Umbilical cord (tissue), 2 donors: ENCODE measurements around the gene KIFC1. TPM values are rescaled to one million over a fixed set of nuclear protein-coding genes. Genes with fewer than 3 reads are reported as not detected.
"Not testable (repeated sequence)": the region's sequence is repeated elsewhere in the genome, so short reads cannot be mapped to it uniquely, and the experiment has no call there.

Experiments
- DNase-seq: peaks from one replicate; pipeline ENCODE4 v3.0.0-alpha.2; 2015; ENCODE audit warnings: low spot score
- total RNA-seq: library from RNA; depleted of rRNA; stranded (reverse); fragments of >200 nt; gene quantifications from one replicate; pipeline ENCODE4 v1.2.3, GENCODE V29; 2014; ENCODE audit warnings: low replicate concordance; ENCODE audit not compliant: insufficient read depth

KIFC1 gene
- total RNA-seq = 7.5 TPM

DNA sequence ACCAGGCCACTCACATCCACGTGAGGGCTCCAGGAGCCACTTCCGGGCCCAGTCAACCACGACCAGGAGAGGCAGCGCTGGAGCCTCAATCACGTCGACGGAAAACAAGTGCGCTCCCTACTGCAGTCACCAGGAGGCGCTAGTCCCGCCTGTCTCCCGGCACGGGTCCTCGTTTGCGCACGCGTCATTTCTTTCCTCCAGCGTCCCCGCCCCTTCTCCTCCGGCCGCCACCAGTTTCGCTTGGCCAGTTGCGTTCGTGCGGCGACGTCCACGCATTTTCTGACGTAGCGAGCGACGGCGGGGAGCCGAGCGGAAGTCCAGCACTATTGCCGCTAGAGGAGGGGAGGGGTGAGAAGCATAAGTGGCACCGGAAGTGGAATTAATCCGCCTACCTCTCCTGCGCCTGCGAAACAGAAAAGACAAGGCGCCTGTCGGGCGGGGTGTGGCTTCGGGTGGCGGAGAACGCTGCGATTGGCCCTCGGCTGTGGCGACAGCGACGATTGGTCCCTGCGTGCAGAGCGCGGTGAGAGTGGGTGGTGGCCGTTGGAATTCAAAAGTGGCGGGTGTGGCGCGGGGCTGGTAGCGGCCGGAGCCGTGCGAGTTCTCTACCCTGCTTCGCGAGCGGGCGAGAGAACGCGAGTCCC lies at the start of gene KIFC1:
TSS of gene KIFC1 (plus strand) at position 546 of the 644 bp plus-strand sequence. CDS start 163 bp downstream, outside the sequence.
- peak; percentile 100 for DNase-seq

GRCh38 chr6:33343606-33343952 lies 48.0 kb upstream of the KIFC1 start:
- not testable (repeated sequence) for DNase-seq

DNA sequence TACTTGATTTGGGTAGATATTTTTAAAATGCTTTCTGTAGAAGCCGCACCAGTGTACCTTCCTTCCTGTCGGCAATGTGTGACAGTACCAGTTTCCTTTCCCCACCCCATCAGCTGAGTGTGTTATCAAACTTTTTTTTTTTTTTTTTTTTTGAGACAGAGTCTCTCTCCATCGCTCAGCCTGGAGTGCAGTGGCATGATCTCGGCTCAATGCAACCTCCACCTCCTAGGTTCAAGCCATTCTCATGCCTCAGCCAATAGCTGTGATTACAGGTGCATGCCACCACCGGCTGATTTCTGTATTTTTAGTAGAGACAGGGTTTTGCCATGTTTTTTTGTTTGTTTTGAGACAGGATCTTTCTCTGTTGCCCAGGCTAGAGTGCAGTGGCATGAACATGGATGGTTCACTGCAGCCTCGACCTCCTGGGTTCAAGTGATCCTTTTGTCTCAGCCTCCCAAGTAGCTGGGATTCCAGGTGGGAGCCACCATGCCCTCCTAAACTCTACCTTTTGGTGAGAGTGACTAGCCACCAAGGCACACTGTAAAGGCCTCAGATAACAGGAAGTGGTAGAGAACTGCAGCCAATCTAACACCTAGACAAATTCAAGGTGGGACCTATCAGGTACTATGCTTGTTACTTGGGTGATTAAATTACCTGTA lies 47.5 kb upstream of the KIFC1 start:
- DNase-seq = no peak

- peak; percentile 85 for DNase-seq
Observed at GRCh38 chr6:33344701-33345697, 46.6 kb upstream of the KIFC1 start.

- DNase-seq = not testable (repeated sequence)
Observed at GRCh38 chr6:33346972-33347371, 44.7 kb upstream of the KIFC1 start.

DNA sequence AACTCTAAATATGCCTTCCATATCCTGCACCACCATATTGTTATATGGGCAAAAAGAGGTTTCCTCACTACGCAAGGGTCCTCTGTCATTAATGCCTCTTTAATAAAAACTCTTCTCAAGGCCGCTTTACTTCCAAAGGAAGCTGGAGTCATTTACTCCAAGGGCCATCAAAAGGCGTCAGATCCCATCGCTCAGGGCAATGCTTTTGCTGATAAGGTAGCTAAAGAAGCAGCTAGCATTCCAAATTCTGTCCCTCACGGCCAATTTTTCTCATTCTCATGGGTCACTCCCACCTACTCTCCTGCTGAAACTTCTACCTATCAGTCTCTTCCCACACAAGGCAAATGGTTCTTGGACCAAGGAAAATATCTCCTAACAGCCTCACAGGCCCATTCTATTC lies 43.8 kb upstream of the KIFC1 start:
- no peak for DNase-seq

- DNase-seq = not testable (repeated sequence)
Observed at GRCh38 chr6:33355860-33356259, 35.8 kb upstream of the KIFC1 start.

DNA sequence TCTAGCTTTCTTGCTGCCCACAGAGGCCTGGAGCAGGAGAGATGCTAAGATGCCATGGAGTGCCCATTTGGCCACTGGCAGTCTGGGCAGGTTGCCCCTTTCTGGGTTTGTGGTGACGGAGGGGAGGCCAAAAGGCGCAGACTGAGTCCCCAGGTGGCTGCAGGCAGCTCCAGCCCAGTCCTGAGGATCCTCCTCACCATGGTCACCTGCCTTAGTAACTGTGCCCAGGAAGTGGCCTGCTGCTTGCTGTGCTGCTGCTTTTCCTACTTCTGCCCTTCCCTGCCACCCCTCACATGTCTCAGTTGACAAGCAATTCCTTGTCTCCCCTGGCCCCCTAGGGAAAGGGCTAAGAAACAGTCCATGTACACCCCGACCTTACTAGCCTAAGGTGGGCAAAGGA lies 35.3 kb upstream of the KIFC1 start:
- no peak for DNase-seq

- DNase-seq = not testable (repeated sequence)
Observed at GRCh38 chr6:33357160-33357871, 34.3 kb upstream of the KIFC1 start.

DNA sequence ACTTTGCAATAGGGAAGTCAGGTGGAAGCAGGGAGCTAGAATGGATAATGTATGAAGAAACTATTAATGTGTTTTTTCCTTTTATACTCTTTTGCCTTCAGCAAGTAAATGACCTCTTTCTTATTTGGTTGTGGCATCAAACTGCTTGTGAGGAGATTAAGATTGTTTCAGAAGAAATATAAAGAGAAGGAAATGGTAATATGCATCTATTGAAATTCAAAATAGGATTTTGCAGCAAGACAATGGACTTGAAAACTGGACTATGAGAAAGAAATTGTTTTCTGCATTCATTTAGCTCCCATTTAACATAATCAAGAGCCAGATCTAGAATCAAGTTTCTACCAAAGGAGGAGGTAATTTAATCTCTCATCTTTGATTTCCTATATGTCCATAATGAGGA lies 32.3 kb upstream of the KIFC1 start:
- DNase-seq = no peak

- DNase-seq = not testable (repeated sequence)
Observed at GRCh38 chr6:33363486-33363885, 28.1 kb upstream of the KIFC1 start.

- peak; percentile 21 for DNase-seq
Observed at GRCh38 chr6:33364475-33365205, 27.0 kb upstream of the KIFC1 start.

- not testable (repeated sequence) for DNase-seq
Observed at GRCh38 chr6:33365206-33365971, 26.2 kb upstream of the KIFC1 start.

DNA sequence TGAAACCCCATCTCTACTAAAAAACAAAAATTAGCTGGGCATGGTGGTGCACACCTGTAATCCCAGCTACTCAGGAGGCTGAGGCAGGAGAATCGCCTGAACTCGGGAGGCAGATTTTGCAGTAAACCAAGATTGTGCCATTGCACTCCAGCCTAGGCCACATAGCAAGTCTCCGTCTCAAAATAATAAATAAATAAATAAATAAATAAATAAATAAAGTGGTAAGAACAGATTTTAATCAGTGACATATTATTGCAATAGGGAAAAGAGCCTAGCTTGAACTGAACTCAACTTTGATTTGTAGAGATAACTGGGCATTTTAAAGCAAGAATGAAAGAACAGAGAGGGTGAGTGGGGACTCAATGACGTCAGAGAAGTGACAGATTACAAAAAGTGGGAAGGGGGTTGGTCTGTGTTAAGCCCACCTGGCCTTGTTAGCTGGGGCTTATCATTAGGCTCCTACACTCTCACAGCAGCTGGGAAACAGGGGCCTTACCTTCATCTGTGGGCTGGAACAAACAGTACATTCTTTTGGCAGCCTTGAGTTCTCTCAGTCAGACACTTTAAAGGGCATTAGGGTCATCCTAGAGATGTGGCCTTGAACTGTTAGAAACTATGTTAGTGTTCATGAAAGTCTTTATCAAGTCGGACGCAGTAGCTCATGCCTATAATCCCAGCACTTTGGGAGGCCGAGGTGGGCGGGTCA lies 24.5 kb upstream of the KIFC1 start:
- no peak for DNase-seq

- not testable (repeated sequence) for DNase-seq
Observed at GRCh38 chr6:33367715-33368025, 24.0 kb upstream of the KIFC1 start.

DNA sequence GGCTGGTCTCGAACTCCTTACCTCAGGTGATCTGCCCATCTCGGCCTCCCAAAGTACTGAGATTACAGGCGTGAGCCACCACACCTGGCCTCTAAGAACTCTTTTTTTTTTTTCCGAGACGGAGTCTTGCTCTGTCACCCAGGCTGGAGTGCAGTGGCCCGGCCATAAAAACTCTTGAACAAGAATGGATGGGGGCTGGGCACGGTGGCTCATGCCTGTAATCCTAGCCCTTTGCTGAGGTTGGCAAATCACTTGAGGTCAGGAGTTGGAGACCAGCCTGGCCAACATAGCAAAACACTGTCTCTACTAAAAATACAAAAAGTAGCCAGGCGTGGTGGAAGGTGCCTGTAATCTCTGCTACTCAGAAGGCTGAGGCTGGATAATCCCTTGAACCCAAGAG lies 19.7 kb upstream of the KIFC1 start:
- not testable (repeated sequence) for DNase-seq

DNA sequence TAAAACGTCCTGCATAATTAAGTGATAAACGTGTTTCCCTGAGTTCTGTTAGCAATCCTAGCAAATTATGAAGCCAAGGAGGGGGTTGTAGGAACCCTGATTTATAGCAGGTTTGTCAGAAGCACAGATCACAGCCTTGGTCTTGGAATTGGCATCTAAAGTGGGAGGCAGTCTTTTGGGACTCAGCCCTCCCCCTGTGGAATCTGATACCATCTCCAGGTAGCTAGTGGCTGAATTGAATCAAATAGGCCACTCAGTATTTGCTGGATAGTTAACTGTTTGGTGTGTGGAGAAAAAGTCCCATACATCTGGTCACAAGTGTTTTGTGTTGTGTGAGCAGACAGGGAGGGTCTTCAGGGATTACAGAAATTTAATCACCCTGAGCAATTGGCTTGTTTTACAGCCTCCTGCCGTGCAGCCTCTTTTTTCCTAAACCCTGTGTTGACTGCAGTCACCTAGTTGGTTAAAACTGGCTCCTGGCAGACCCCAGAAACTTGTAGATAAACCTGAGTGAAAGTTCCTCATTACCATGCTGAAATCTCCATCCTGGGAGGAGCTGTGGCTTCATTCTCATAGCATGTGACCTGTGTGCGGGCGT lies 19.0 kb upstream of the KIFC1 start:
- no peak for DNase-seq

- DNase-seq = no peak
Observed at GRCh38 chr6:33373960-33374910, 17.4 kb upstream of the KIFC1 start.
